Stimulated activated CD8-positive, alpha-beta memory T cell treated with anti-CD3 and anti-CD28 coated beads, Interleukin-4, amount 100 ng/mL, for 48 hours (primary cell): ENCODE measurements around the gene TPK1.

Source experiments
- DNase-seq: peaks from one replicate; pipeline ENCODE4 v3.0.0-alpha.2; 2020

The TPK1 gene

GRCh38 chr7:144713850-144714249, 122.0 kb downstream of the TPK1 start:
- no peak for DNase-seq

- no peak for DNase-seq
Measured at GRCh38 chr7:144710791-144711190, 125.1 kb downstream of the TPK1 start.

GRCh38 chr7:144709066-144709465, 126.8 kb downstream of the TPK1 start:
- no peak for DNase-seq

DNA sequence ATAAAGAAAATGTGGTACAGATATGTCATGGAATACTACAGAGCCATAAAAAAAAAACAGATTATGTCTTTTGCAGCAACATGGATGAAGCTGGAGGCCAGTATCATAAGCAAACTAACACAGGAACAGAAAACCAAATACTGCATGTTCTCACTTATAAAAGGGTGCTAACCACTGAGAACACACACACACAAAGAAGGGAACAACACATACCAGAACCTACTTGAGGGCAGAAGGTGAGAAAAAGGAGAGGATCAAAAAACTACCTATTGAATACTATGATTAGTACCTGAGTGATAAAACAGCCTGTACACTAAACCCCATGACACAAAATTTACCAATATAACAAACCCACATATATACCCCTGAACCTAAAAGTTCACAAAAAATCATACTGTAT, 144.6 kb downstream of the TPK1 start:
- no peak for DNase-seq

DNA sequence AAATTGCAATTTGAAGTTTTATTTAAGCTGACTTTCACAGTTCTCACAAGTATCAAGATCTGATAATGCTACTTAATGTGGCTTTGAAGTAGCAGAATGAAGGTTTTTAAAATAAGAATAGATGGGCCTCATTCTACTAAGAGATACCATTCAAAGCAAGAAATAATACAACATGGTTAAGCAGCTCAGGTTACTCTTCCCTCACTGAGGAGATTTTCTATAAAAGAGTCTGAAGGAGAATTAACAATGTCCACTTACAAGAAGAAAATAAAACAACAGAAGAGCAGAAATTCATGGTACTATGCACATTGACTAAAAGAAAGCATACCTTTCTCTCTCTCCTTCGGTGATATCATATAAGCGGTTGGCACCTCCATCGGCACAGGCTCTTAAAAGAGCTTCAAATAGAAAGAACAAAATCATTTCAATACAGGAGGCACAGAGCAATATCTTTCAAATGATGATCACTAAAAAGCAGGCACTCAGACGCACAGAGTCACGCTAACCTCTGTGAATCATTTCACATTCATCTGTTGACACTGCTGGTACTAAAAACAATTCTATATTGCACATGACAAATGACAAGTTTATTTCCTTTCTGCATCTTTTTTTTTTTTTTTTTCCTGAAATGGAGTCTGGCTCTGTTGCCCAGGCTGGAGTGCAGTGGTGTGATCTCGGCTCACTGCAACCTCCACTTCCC, 153.1 kb downstream of the TPK1 start:
- no peak for DNase-seq

GRCh38 chr7:144676492-144676891, 159.4 kb downstream of the TPK1 start:
- DNase-seq = no peak

- no peak for DNase-seq
Measured at GRCh38 chr7:144674550-144674949, 161.3 kb downstream of the TPK1 start.

GRCh38 chr7:144672869-144673268, 163.0 kb downstream of the TPK1 start:
- DNase-seq = no peak

DNA sequence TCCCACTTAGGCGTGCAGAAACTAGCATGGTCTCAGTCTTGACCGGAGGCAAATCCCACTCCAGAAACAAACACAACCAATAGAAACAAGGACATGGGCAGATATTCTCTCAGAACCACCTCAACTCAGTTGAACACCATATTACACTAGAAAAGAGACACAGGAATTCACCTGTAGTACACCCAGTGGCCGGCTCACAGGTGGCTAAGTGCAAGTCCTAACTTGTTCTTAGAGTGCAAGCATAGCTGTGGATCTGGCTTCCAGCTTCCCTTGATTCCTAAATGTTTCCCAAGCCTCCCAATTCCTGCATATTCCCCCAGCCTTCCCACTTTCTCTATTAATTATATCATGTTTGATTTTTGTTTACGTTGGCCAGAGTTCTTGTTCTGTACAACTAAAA, 164.4 kb downstream of the TPK1 start:
- no peak for DNase-seq

DNA sequence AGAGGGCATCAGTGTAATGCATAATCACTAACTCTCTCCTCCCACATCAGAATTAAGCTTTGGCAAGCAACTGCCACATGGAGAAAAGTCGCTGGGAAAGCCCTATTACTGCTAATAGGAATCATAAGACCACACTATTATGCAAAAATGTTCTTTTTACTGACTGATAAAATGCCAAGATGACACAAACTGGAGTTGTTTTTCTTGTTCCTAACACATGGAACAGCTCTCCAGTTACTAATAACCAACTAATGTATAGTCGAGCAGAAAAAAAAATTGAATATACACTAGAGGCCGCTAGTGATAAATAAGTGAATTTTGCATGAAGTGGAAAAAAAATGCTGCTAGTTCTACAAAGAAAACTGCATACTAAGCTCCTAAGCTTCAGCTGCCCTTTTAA, 165.6 kb downstream of the TPK1 start:
- no peak for DNase-seq

DNA sequence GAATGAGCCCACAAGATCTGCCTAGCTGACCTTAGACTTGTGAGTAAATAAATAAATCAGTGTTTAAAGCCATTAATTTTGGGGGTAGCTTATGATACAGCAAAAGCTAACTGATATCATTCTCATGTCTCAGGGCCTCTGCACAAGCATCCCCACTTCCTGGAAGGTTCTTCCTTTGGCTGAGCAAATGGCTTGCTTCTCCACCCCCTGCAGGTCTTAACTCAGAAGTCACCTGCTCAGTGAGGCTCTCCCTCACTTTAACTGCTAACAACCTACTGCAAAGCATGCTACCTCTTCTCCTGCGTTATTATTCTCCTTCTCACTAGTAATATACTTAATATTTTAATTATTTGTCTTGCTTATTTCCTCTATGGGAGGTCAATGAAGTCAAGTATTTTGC, 167.3 kb downstream of the TPK1 start:
- no peak for DNase-seq

DNA sequence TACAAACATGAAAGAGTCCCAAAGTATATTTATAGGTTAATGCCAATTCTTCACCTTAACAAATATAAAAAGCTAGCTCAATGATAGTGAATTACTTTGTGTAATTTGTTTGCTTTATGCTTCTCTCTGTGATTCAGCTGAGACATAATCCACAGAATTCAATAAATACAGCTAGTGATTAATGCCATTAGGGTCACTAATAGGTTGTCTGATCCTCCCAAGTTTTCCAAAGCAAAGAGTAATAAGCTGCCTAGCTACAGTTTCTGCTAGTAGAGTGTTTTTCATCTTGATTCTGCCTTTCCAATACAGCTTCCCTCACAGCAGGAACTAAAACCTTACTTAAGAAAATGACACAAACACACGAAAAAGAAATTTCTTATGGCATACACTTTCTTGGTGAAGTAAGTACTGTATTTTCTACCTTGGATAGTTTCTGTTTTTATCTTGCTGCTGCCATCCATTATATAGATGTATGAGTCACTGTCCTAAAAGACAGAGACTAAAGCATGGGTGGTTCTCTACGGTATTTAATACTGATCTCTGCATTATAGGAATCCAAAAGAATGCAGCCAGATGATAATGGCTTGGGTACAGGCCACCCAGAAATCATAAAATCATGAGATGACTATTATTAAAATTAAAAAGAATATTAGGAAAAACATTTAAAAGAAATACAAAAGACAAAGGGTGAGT, 170.0 kb downstream of the TPK1 start:
- no peak for DNase-seq

DNA sequence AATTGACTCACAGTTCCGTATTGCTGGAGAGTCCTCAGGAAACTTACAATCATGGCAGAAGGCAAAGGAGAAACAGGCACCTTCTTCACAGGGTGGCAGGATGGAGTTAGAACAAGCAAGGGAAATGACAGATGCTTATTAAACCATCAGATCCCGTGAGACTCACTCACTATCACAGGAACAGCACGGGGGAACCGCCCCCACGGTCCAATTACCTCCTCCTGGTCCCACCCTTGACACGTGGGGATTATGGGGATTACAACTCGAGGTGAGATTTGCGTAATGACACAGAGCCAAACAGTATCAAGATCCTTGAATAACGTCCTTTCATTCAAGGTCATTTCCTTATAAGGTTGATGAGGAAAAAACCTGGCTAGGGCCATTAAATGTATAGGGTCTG, 176.6 kb downstream of the TPK1 start:
- no peak for DNase-seq

DNA sequence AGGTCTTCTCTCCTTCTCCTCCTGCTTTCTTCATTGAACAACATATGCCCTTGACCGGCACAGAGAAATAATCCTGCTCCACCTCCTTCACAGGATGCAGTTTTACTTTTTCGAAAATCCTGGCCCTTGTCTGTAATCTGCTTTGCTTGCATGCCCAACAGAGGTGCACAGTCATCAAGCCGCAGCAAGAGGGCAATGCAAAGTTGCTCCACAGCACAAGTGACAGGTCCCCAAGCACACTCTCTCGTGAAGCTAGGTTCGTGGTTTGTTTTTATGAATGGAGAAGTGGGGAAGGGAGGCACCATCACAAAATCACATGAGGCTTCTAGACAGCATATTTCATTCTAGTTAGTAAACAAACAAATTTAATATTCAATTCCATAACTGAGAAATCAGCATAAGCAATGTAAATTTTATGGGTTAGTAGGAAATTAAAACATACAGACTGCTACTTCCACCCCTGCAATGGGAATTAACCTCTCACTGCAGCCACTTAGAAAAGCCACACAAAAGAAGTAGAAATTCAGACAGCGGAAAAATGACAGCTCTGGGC, 178.8 kb downstream of the TPK1 start:
- no peak for DNase-seq

DNA sequence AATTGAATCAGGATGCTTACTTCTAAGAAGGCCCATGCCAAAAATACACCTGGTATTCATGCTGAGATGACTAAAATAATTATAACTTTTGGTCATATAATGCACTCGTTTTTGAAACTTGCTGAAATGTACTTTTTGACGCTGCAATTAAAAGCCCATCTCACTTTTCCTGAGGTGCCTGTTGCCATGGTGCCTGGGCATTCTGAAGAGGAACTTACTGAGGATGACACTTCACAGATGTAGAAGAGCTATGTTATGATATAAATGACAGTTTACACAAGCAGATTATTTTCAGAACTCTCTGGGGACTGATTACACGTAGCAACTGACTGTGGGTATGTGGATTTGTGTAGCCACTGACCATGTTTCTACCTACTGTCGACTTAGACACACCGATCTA, 182.4 kb downstream of the TPK1 start:
- no peak for DNase-seq

DNA sequence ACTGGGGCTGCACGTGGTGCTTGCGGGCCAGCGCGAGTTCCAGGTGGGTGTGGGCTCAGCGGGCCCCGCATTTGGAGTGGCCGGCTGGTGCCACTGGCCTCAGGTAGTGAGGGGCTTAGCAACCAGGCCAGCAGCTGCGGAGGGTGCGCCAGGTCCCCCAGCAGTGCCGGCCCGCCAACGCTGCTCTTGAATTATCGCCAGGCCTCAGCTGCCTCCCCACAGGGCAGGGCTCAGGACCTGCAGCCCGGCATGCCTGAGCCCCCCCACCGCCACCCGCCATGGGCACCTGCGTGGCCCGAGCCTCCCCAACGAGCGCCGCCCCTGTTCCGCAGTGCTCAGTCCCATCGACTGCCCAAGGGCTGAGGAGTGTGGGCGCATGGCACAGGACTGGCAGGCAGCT, 185.4 kb downstream of the TPK1 start:
- no peak for DNase-seq

DNA sequence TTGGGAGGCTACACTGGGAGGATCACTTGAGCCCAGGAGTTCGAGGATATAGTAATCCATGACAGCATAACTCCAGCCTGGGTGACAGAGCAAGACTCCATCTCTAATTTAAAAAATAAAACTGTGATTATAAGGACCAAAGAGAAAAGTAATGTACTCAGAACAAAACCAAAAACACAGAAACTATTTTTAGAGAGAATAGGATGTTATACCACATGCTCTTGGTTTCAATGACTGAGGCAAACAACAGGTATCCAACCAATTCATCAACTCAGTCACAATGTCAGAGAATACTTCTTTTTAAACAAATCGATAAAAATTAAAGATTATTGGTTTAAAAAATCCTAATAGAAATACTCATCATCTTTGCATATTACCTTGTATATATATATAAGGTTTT, 186.7 kb downstream of the TPK1 start:
- no peak for DNase-seq

GRCh38 chr7:144641389-144642044, 194.3 kb downstream of the TPK1 start:
- DNase-seq = no peak

DNA sequence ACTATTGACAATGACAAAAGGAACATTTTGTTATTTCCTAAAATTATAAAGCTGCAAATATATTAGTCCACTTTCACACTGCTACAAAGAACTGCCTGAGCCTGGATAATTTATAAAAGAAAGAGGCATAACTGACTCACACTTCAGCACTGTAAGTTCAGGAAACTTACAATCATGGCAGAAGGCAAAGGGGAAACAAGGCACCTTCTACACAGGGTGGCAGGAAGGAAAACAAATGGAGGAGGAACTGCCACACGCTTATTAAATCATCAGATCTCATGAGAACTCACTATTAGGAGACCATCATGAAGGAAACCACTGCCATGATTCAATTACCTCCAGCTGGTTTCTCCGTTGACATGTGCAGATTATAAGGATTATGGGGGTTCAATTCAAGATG, 203.1 kb downstream of the TPK1 start:
- no peak for DNase-seq

DNA sequence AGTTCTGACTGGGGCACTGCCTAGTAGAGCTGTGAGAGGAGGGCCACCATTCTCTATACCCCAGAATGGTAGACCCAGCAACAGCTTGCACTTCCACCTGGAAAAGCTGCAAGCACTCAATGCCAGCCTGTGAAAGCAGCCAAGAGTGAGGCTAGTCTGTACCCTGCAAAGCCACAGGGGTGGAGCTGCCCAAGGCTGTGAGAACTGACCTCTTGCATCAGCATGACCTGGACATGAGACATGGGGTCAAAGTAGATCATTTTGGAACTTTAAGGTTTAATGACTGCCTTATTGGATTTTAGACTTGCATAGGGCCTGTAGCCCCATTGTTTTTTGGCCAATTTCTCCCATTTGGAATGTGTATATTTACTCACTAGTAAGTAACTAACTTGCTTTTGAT, 206.3 kb downstream of the TPK1 start:
- DNase-seq = no peak

GRCh38 chr7:144629011-144629410, 206.8 kb downstream of the TPK1 start:
- no peak for DNase-seq

GRCh38 chr7:144628176-144628575, 207.7 kb downstream of the TPK1 start:
- no peak for DNase-seq

DNA sequence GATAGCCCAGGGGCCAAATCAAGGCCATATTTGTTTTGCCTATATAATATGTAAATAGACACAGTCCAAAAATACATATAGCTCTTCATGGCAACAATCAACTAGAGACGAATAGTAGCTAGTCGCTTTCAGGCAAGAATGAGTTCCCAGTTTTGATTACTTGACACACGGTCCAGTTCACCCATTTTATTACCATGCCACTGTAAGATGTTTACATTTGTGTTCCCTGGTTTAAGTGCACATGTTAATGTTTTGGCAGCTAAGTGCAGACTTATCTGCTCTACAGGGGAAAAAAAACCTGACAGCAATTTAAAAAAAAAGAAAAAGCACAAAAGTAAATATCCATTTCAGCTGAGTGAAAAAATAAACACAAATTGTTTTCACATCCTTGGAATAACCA, 213.1 kb downstream of the TPK1 start:
- DNase-seq = no peak

DNA sequence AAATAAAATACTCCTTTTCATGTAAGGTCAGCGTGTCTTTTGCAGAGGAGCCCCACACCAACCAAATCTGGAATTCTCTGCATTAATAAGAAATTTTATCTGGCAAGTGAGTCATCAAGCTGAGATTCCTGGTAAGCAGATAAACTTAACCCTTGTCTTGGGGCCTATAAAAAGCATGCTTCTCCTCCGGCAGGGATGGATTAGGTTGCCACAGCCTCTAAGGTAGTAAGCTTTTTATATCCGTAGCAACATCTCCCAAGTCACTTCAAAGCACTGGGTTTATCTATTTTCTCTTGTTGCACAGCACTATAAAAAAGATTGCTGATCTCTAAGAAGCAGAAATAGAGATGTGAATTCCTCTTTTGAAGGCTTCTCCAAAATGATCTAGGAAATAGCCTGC, 229.6 kb downstream of the TPK1 start:
- no peak for DNase-seq
